GM04503 (cell line): ENCODE measurements around the gene PTBP3.

ENCODE experiments used
- DNase-seq: peaks from one replicate; pipeline ENCODE4 v3.0.0-alpha.2; 2012; ENCODE audit warnings: low read depth

The PTBP3 gene

GRCh38 chr9:112360047-112360804 lies 26.8 kb upstream of the PTBP3 start:
- DNase-seq, result no peak

- no peak for DNase-seq
These were observed 22.0 kb upstream of the PTBP3 start for GRCh38 chr9:112355427-112355897.

- no peak for DNase-seq
These were observed 20.8 kb upstream of the PTBP3 start for GRCh38 chr9:112354081-112354743.

- no peak for DNase-seq
These were observed 18.8 kb upstream of the PTBP3 start for GRCh38 chr9:112352209-112352608.

- DNase-seq, result no peak
These were observed 17.8 kb upstream of the PTBP3 start for GRCh38 chr9:112351184-112351583.

GRCh38 chr9:112349008-112349333 lies 15.6 kb upstream of the PTBP3 start:
- no peak for DNase-seq

- DNase-seq, result no peak
These were observed 15.0 kb upstream of the PTBP3 start for GRCh38 chr9:112348257-112349007.

- DNase-seq, result peak; percentile 70
These were observed 8.3 kb upstream of the PTBP3 start for GRCh38 chr9:112341730-112342129.

GRCh38 chr9:112339886-112340285 lies 6.5 kb upstream of the PTBP3 start:
- no peak for DNase-seq

GRCh38 chr9:112338561-112338960 lies 5.1 kb upstream of the PTBP3 start:
- peak; percentile 51 for DNase-seq

- no peak for DNase-seq
These were observed 4.1 kb upstream of the PTBP3 start for GRCh38 chr9:112337547-112337946.

- no peak for DNase-seq
These were observed 1.0 kb upstream of the PTBP3 start for GRCh38 chr9:112334432-112334841.

GRCh38 chr9:112333639-112334431 lies 416 bp upstream of the PTBP3 start:
- DNase-seq, result peak; percentile 60

- no peak for DNase-seq
These were observed 794 bp downstream of the PTBP3 start for GRCh38 chr9:112332674-112332976.

GRCh38 chr9:112332214-112332613 lies 1.2 kb downstream of the PTBP3 start:
- DNase-seq, result no peak

GRCh38 chr9:112331674-112331952 lies 1.8 kb downstream of the PTBP3 start:
- no peak for DNase-seq

- DNase-seq, result no peak
These were observed 4.9 kb downstream of the PTBP3 start for GRCh38 chr9:112328545-112328944.

GRCh38 chr9:112327718-112328450 lies 5.5 kb downstream of the PTBP3 start:
- no peak for DNase-seq

GRCh38 chr9:112326194-112326593 lies 7.2 kb downstream of the PTBP3 start:
- DNase-seq, result no peak

GRCh38 chr9:112325600-112325999 lies 7.8 kb downstream of the PTBP3 start:
- DNase-seq, result no peak

- no peak for DNase-seq
These were observed 8.3 kb downstream of the PTBP3 start for GRCh38 chr9:112325127-112325526.

- no peak for DNase-seq
These were observed 10.0 kb downstream of the PTBP3 start for GRCh38 chr9:112323378-112323854.
